A673 (cell line): ENCODE data around the gene LIX1L. TPM values are rescaled to one million over a fixed set of nuclear protein-coding genes. Genes with fewer than 3 reads are reported as not detected.

ENCODE experiments used
- BruUV-seq: library from RNA; stranded (reverse); fragments of 400-500 nt; replicated peaks from 2 replicates; lab custom pipeline; 2021; lab: Mats Ljungman, UMichigan
- CTCF ChIA-PET: fragments of 300-600 bp; sonication (Branson Sonifier 250); formaldehyde crosslinking; loops from one replicate; lab custom pipeline; 2022; ENCODE audit warnings: antibody characterized with exemption; lab: Charles Lee
- POLR2A ChIA-PET: fragments of 300-600 bp; sonication (Branson Sonifier 250); formaldehyde crosslinking; loops from one replicate; lab custom pipeline; 2022; ENCODE audit warnings: antibody characterized with exemption; ENCODE audit not compliant: low non-redundant PET; lab: Charles Lee
- DNase-seq: peaks from one replicate; pipeline ENCODE4 v3.0.0-alpha.2; 2015; ENCODE audit warnings: low spot score
- H3K27ac ChIP-seq: fragments of 200-600 bp; sonication (generic); 2 replicates; pipeline ENCODE4 v1.5.1; 2016; ENCODE audit warnings: mixed run types, low read depth, mild to moderate bottlenecking, mixed read lengths, antibody characterized with exemption, low read length; ENCODE audit not compliant: poor library complexity, severe bottlenecking
- H3K27me3 ChIP-seq: fragments of 200-600 bp; sonication (generic); replicated peaks from 2 replicates; pipeline ENCODE4 v1.6.1; 2017; ENCODE audit warnings: mixed run types, low read depth, mild to moderate bottlenecking, mixed read lengths, antibody characterized with exemption, low read length; ENCODE audit not compliant: insufficient read depth, poor library complexity
- H3K36me3 ChIP-seq: fragments of 200-600 bp; sonication (generic); 2 replicates; pipeline ENCODE4 v1.6.1; 2016; ENCODE audit warnings: mixed run types, mild to moderate bottlenecking, mixed read lengths, antibody characterized with exemption, low read length; ENCODE audit not compliant: insufficient read depth, poor library complexity, severe bottlenecking
- H3K4me1 ChIP-seq: fragments of 200-600 bp; sonication (generic); 2 replicates; pipeline ENCODE4 v1.6.1; 2017; ENCODE audit warnings: mixed run types, mild to moderate bottlenecking, mixed read lengths, antibody characterized with exemption, low read length; ENCODE audit not compliant: insufficient read depth, poor library complexity, severe bottlenecking
- H3K4me3 ChIP-seq: fragments of 200-600 bp; sonication (generic); 2 replicates; pipeline ENCODE4 v1.5.1; 2016; ENCODE audit warnings: low read depth, mixed run types, mild to moderate bottlenecking, mixed read lengths, low read length; ENCODE audit not compliant: poor library complexity, severe bottlenecking
- H3K9me3 ChIP-seq: fragments of 200-600 bp; sonication (generic); 2 replicates; pipeline ENCODE4 v1.6.1; 2016; ENCODE audit warnings: mixed run types, low read depth, mild to moderate bottlenecking, mixed read lengths, antibody characterized with exemption, low read length; ENCODE audit not compliant: poor library complexity, severe bottlenecking
- CTCF ChIP-seq: fragments of 300-800, 200-600 bp; sonication (generic); conservative IDR thresholded peaks from 2 replicates; pipeline ENCODE4 v1.5.1; 2017; ENCODE audit warnings: low read depth, mild to moderate bottlenecking, antibody characterized with exemption, low read length, moderate library complexity, mixed read lengths
- EZH2 ChIP-seq: fragments of 200-600 bp; sonication (generic); IDR thresholded peaks from 2 replicates; pipeline ENCODE4 v1.6.1; 2017; ENCODE audit warnings: borderline replicate concordance, low read depth, mild to moderate bottlenecking, mixed read lengths, antibody characterized with exemption, low read length; ENCODE audit not compliant: poor library complexity, severe bottlenecking
- intact Hi-C: fragments of 100-400 bp; cut with micrococcal nuclease; formaldehyde crosslinking; loops from one replicate; pipeline ENCODE4 v1.10.0; 2022; ENCODE audit not compliant: unreplicated experiment
- total RNA-seq: library from RNA; stranded (reverse); gene quantifications from 2 replicates; pipeline ENCODE4 v1.2.3, GENCODE V29; 2021

The LIX1L gene
- total RNA-seq, 1 experiment from 2014 or later: 40.1 TPM

- Histone ChIP-seq H3K27me3 (no peaks in the 10 kb centered on the region), H3K9me3 (no peaks in the 10 kb centered on the region), H3K4me3 (peak overlapping the region; percentile 71), H3K27ac (peak overlapping the region; percentile 70), H3K36me3 (no peaks in the 10 kb centered on the region), H3K4me1 (peaks cover 33% of the 10 kb centered on the region)
- CTCF ChIA-PET: interaction anchor here (0.5 kb wide), 1 partner anchor 52 kb away, joined by 3 read pairs; no protein-coding TSS in a partner anchor
- peak; percentile 57 for DNase-seq
- TF ChIP-seq EZH2 (no peak), CTCF (no peak)
- intact Hi-C loops: loop anchor here (5.0 kb wide), 1 partner anchor 34 kb away; the partner anchor contains the start of gene RBM8A
- POLR2A ChIA-PET: no interaction called here
- BruUV-seq: no TSS peak
These were observed 3.8 kb upstream of the LIX1L start for GRCh38 chr1:145961425-145962156.

- no peaks in the 10 kb centered on the region for H3K9me3 ChIP-seq
- BruUV-seq: no TSS peak
- H3K27ac ChIP-seq: peak overlapping the region; percentile 70
- ChIA-PET POLR2A (interaction anchor here (0.5 kb wide), 1 partner anchor 77 kb away, joined by 15 read pairs; no protein-coding TSS in a partner anchor), CTCF (interaction anchor here (0.5 kb wide), 2 partner anchors 48 to 52 kb away, joined by 3 read pairs; no protein-coding TSS in a partner anchor)
- H3K4me3 ChIP-seq: peak overlapping the region; percentile 71
- no peak for DNase-seq
- peaks cover 38% of the 10 kb centered on the region for H3K4me1 ChIP-seq
- H3K36me3 ChIP-seq: no peaks in the 10 kb centered on the region
- TF ChIP-seq CTCF: no peak
- no peak for TF ChIP-seq EZH2
- H3K27me3 ChIP-seq: no peaks in the 10 kb centered on the region
- intact Hi-C loops: loop anchor here (5.0 kb wide), 1 partner anchor 34 kb away; the partner anchor contains the start of gene RBM8A
These were observed 3.2 kb upstream of the LIX1L start for GRCh38 chr1:145961109-145961424.

- intact Hi-C loops: loop anchor here (5.0 kb wide), 1 partner anchor 33 kb away; the partner anchor contains the start of gene RBM8A
- no TSS peak for BruUV-seq
- CTCF ChIA-PET: interaction anchor here (0.5 kb wide), 1 partner anchor 47 kb away, joined by 3 read pairs; no protein-coding TSS in a partner anchor
These were observed 2.8 kb upstream of the LIX1L start for GRCh38 chr1:145960468-145961108.

More at GRCh38 chr1:145960468-145961108, 2.8 kb upstream of the LIX1L start:
- Histone ChIP-seq H3K9me3 (no peaks in the 10 kb centered on the region), H3K27me3 (no peaks in the 10 kb centered on the region), H3K4me1 (peaks cover 43% of the 10 kb centered on the region), H3K4me3 (peak overlapping the region; percentile 71), H3K36me3 (no peaks in the 10 kb centered on the region), H3K27ac (peak overlapping the region; percentile 70)
- TF ChIP-seq EZH2: no peak
- peak; percentile 35 for TF ChIP-seq CTCF
- DNase-seq: peak; percentile 82
- POLR2A ChIA-PET: interaction anchor here (0.5 to 0.6 kb wide), 2 partner anchors 43 to 78 kb away, joined by 5 to 15 read pairs; no protein-coding TSS in a partner anchor
